ENCODE results near the gene ACTR3. TPM values are rescaled to one million over a fixed set of nuclear protein-coding genes. Genes with fewer than 3 reads are reported as not detected.

ACTR3 gene
- total and polyA plus RNA-seq, 2 of the 8 experiments (the other 6 are each of a cell fraction or from before 2014, with no cell fraction given) = 51.7 to 184 TPM

GRCh38 chr2:113976277-113976928 lies 86.5 kb downstream of the ACTR3 start:
- CTCF ChIA-PET (ENCODE audit: partially characterized antibody) = interaction anchor here (0.6 to 3.9 kb wide), 6 partner anchors 7 to 731 kb away, joined by 3 to 24 read pairs (median 10); no protein-coding TSS in a partner anchor
- H3K79me1 ChIP-seq (ENCODE audit: low read depth, low read length) = no peaks in the 10 kb centered on the region
- TF ChIP-seq JUND (IDR thresholded peaks at IDR 0.05; ENCODE audit: low read length) (no peak), EZH2 (IDR thresholded peaks at IDR 0.05; ENCODE audit: low read depth, low read length, severe bottlenecking) (no peak), RBBP5 (IDR thresholded peaks at IDR 0.05; ENCODE audit: borderline replicate concordance, low read depth, low read length) (no peak), TAF7 (optimal IDR thresholded peaks at IDR 0.05; ENCODE audit: borderline replicate concordance, low read depth, low read length) (no peak), JUN (IDR thresholded peaks at IDR 0.05; ENCODE audit: low read depth, low read length) (no peak), MAX (IDR thresholded peaks at IDR 0.05) (no peak)
- peaks cover 19 to 24% of the 10 kb centered on the region in 2 experiments for H3K9me3 ChIP-seq (ENCODE audit: insufficient read depth in 2 of 2, low read depth in 1 of 2, low read length in 1 of 2)
- no peak overlapping the region for H4K91ac ChIP-seq (replicated peaks; ENCODE audit: insufficient read length, low read length)
- no peak overlapping the region for H2BK12ac ChIP-seq (ENCODE audit: low read depth, low read length)
- no peak overlapping the region for H3K4ac ChIP-seq (replicated peaks; ENCODE audit: insufficient read length, low read depth, low read length)
- H3K4me3 ChIP-seq (ENCODE audit: extremely low read depth in 1 of 4, insufficient read depth in 2 of 4, low read depth in 3 of 4, low read length in 4 of 4) = no peak overlapping the region
- peaks cover 0 to 3% (median 0%) of the 10 kb centered on the region in 4 experiments; a peak in 1 of 8 replicates for H3K36me3 ChIP-seq (ENCODE audit: control insufficient read depth in 2 of 4, insufficient read depth in 4 of 4, low read length in 3 of 4)
- no peak overlapping the region for H2BK5ac ChIP-seq (ENCODE audit: low read depth, low read length)
- POLR2A ChIA-PET (ENCODE audit: partially characterized antibody) = interaction anchor here (0.5 kb wide), 1 partner anchor 1639 kb away, joined by 3 read pairs; no protein-coding TSS in a partner anchor
- no peaks in the 10 kb centered on the region for H3K79me2 ChIP-seq (ENCODE audit: control insufficient read depth in 1 of 2, insufficient read depth in 2 of 2, low read length in 2 of 2)
- H3K18ac ChIP-seq (ENCODE audit: extremely low read depth, low read length) = no peak overlapping the region
- no peak overlapping the region for H3K27ac ChIP-seq (ENCODE audit: low read depth, low read length)
- H3K14ac ChIP-seq (ENCODE audit: insufficient read length) = no peak overlapping the region
- 85% methylated on average over 6 of the region's 7 CpGs; no CpG with 5 or more reads in 1 of the 2 experiments for WGBS, 2 experiments (ENCODE audit: extremely low coverage in 1 of 2, insufficient coverage in 1 of 2, insufficient read length in 1 of 2, insufficient replicate concordance in 2 of 2, low coverage in 1 of 2, low lambda C conversion rate in 2 of 2, missing lambda C conversion rate in 1 of 2)
- H3K4me1 ChIP-seq (replicated peaks in 1 of 4; ENCODE audit: control insufficient read depth in 3 of 4, insufficient read depth in 4 of 4, low read length in 3 of 4) = no peaks in the 10 kb centered on the region
- FAIRE-seq = no peak
- no peaks in the 10 kb centered on the region for H4K20me1 ChIP-seq (replicated peaks in 1 of 2; ENCODE audit: control insufficient read depth in 1 of 2, insufficient read depth in 2 of 2, low read length in 2 of 2)
- H3K9ac ChIP-seq (replicated peaks in 1 of 4; ENCODE audit: extremely low read depth in 1 of 4, low read depth in 3 of 4, low read length in 3 of 4) = no peak overlapping the region
- no peaks in the 10 kb centered on the region; a peak in 1 of 7 replicates for H3K27me3 ChIP-seq (replicated peaks in 1 of 4; ENCODE audit: control insufficient read depth in 3 of 4, extremely low read depth in 1 of 4, insufficient read depth in 3 of 4, low read length in 3 of 4)
- H2BK15ac ChIP-seq (ENCODE audit: low read length) = no peak overlapping the region
- H3K23me2 ChIP-seq (ENCODE audit: low read depth, low read length) = no peaks in the 10 kb centered on the region
- no peak overlapping the region for H3K23ac ChIP-seq (ENCODE audit: insufficient read length)
- no peak overlapping the region for H2AK5ac ChIP-seq (ENCODE audit: low read depth, low read length)
- no peak for DNase-seq (ENCODE audit: low read depth in 1 of 2, low spot score in 2 of 2)
- no peak overlapping the region for H4K5ac ChIP-seq (ENCODE audit: insufficient read length, low read depth, low read length)
- no peak overlapping the region for H3K56ac ChIP-seq (replicated peaks; ENCODE audit: insufficient read length, low read depth, low read length)
- H2AFZ ChIP-seq (ENCODE audit: low read length) = no peak overlapping the region
- H4K8ac ChIP-seq (ENCODE audit: extremely low read depth, insufficient read depth, low read length) = no peak overlapping the region
- no peak overlapping the region for H2BK20ac ChIP-seq (ENCODE audit: low read length)
- H3K4me2 ChIP-seq (ENCODE audit: insufficient read depth in 1 of 2, low read depth in 2 of 2, low read length in 2 of 2) = no peak overlapping the region
- H2BK120ac ChIP-seq (replicated peaks; ENCODE audit: low read depth, low read length) = no peak overlapping the region
